Testis (tissue), 3 donors: ENCODE results near the gene SPECC1L. TPM values are rescaled to one million over a fixed set of nuclear protein-coding genes. Genes with fewer than 3 reads are reported as not detected.

Experiments
- DNase-seq: peaks from one replicate; pipeline ENCODE4 v3.0.0-alpha.2; 2019
- H3K27ac ChIP-seq, 2 donors: fragments of 200-600 bp; sonication (generic); one replicate each; pipeline ENCODE4 v1.5.1; 2019
- H3K27me3 ChIP-seq: fragments of 200-600 bp; sonication (generic); one replicate; pipeline ENCODE4 v1.5.1; 2019
- H3K36me3 ChIP-seq: fragments of 200-600 bp; sonication (generic); one replicate; pipeline ENCODE4 v1.5.1; 2017; ENCODE audit warnings: low read depth; ENCODE audit errors: missing control alignments
- H3K4me1 ChIP-seq: fragments of 200-600 bp; sonication (generic); one replicate; pipeline ENCODE4 v1.5.1; 2019
- H3K4me3 ChIP-seq, 2 donors: fragments of 200-600 bp; sonication (generic); one replicate each; pipeline ENCODE4 v1.5.1; 2017 to 2019
- H3K9me3 ChIP-seq: fragments of 200-600 bp; sonication (generic); one replicate; pipeline ENCODE4 v1.5.1; 2017
- CTCF ChIP-seq, 3 experiments: fragments of 450-650 bp in 2 of 3; fragments of 200-600 bp in 1 of 3; sonication (generic) in 1 of 3; IDR thresholded peaks; one replicate each; pipeline ENCODE4 v1.5.1; 2016 to 2019; ENCODE audit warnings: antibody characterized with exemption in 3 of 3, mild to moderate bottlenecking in 2 of 3, moderate library complexity in 1 of 3
- POLR2A ChIP-seq: fragments of 450-650 bp; IDR thresholded peaks from one replicate; pipeline ENCODE4 v1.6.1; 2017; ENCODE audit warnings: antibody characterized with exemption, mild to moderate bottlenecking, moderate library complexity
- WGBS, 2 donors: methylation state at CpG; one replicate each; pipeline ENCODE4 v1.1.5; 2018; 5-methylcytosine and 5-hydroxymethylcytosine counted together
- intact Hi-C: fragments of 100-400 bp; cut with DNase I; formaldehyde crosslinking; loops from one replicate; pipeline ENCODE4 v1.15.1; 2023; ENCODE audit warnings: low total_unique reads
- polyA plus RNA-seq: library from polyadenylated mRNA; stranded (reverse); fragments of 350-450 nt; fragmentation: Illumina TruSeq; extraction: RNeasy Lipid Tissue Mini Kit (QIAGEN cat#74804); gene quantifications from one replicate; pipeline ENCODE4 v1.2.3, GENCODE V29; 2014; ENCODE audit warnings: low read depth, low replicate concordance; ENCODE audit not compliant: insufficient read depth
- total RNA-seq, 2 donors: library from RNA; depleted of rRNA; stranded (reverse); fragments of >200 nt; gene quantifications; one replicate each; pipeline ENCODE4 v1.2.3, GENCODE V29; 2016

The SPECC1L gene
- total and polyA plus RNA-seq, 3 donors from 2014 or later, result 70.0 to 83.6 (median 82.3) TPM

- no peak for DNase-seq
- intact Hi-C loops, result no loop called here
- TF ChIP-seq CTCF (IDR thresholded peaks at IDR 0.05), result no peak
- no peak for TF ChIP-seq POLR2A
Measured at GRCh38 chr22:24355574-24355973, 84.9 kb downstream of the SPECC1L start.

GRCh38 chr22:24357547-24357946, 86.9 kb downstream of the SPECC1L start:
- H3K4me3 ChIP-seq, result no peak overlapping the region
- H3K4me1 ChIP-seq, result no peaks in the 10 kb centered on the region
- H3K27ac ChIP-seq, result no peak overlapping the region
- no peaks in the 10 kb centered on the region for H3K9me3 ChIP-seq
- intact Hi-C loops, result no loop called here
- DNase-seq, result no peak
- TF ChIP-seq CTCF (IDR thresholded peaks at IDR 0.05), result no peak
- no peak for TF ChIP-seq POLR2A
- H3K27me3 ChIP-seq, result no peaks in the 10 kb centered on the region
- no peaks in the 10 kb centered on the region for H3K36me3 ChIP-seq

More at GRCh38 chr22:24355574-24355973, 84.9 kb downstream of the SPECC1L start:
- no peaks in the 10 kb centered on the region for H3K9me3 ChIP-seq
- H3K27ac ChIP-seq, result no peak overlapping the region
- no peaks in the 10 kb centered on the region for H3K36me3 ChIP-seq
- no peaks in the 10 kb centered on the region for H3K27me3 ChIP-seq
- no peaks in the 10 kb centered on the region for H3K4me1 ChIP-seq
- 77 to 88% methylated on average over 2 of the region's 2 CpGs for WGBS, 2 donors
- H3K4me3 ChIP-seq, result no peak overlapping the region

GRCh38 chr22:24358105-24358836, 87.6 kb downstream of the SPECC1L start:
- DNase-seq, result no peak
- Histone ChIP-seq H3K4me3 (no peak overlapping the region), H3K4me1 (no peaks in the 10 kb centered on the region), H3K27me3 (no peaks in the 10 kb centered on the region), H3K9me3 (no peaks in the 10 kb centered on the region), H3K27ac (no peak overlapping the region), H3K36me3 (no peaks in the 10 kb centered on the region)
- WGBS, 2 donors, result 94 to 96% methylated on average over 8 of the region's 8 CpGs
- intact Hi-C loops, result no loop called here
- no peak for TF ChIP-seq POLR2A
- no peak for TF ChIP-seq CTCF (IDR thresholded peaks at IDR 0.05)

- 80 to 81% methylated on average over 5 of the region's 5 CpGs for WGBS, 2 donors
- Histone ChIP-seq H3K27me3 (no peaks in the 10 kb centered on the region), H3K36me3 (no peaks in the 10 kb centered on the region), H3K4me1 (no peaks in the 10 kb centered on the region), H3K9me3 (no peaks in the 10 kb centered on the region), H3K27ac (no peak overlapping the region), H3K4me3 (no peak overlapping the region)
- TF ChIP-seq POLR2A, result no peak
- no peak for TF ChIP-seq CTCF (IDR thresholded peaks at IDR 0.05)
- no peak for DNase-seq
- intact Hi-C loops, result no loop called here
Measured at GRCh38 chr22:24359452-24360120, 89.0 kb downstream of the SPECC1L start.
